Aorta (tissue), 5 donors: ENCODE results near the gene KRTAP1-4. TPM values are rescaled to one million over a fixed set of nuclear protein-coding genes. Genes with fewer than 3 reads are reported as not detected.
"Not testable (repeated sequence)": the region's sequence is repeated elsewhere in the genome, so short reads cannot be mapped to it uniquely, and the experiment has no call there.

Source experiments
- ATAC-seq: fragments of 200-7000 bp; cut with Tn5 transposase; one replicate; pipeline ENCODE4 v1.9.1; 2022; ENCODE audit warnings: moderate library complexity; ENCODE audit not compliant: low FRiP score
- DNase-seq, 2 donors: peaks; one replicate each; pipeline ENCODE4 v3.0.0-alpha.2; 2020
- H3K27ac ChIP-seq, 2 donors: one replicate each; pipeline ENCODE4 v1.5.1; 2013; ENCODE audit warnings: low read length in 2 of 2, mild to moderate bottlenecking in 2 of 2, moderate library complexity in 2 of 2, control low read depth in 1 of 2, inconsistent platforms in 1 of 2, low read depth in 1 of 2
- H3K27me3 ChIP-seq, 2 donors: one replicate each; pipeline ENCODE4 v1.6.1; 2013; ENCODE audit warnings: control low read depth in 1 of 2, low read length in 1 of 2, mild to moderate bottlenecking in 1 of 2, moderate library complexity in 1 of 2; ENCODE audit not compliant: insufficient read depth in 2 of 2, control insufficient read depth in 1 of 2
- H3K36me3 ChIP-seq, 2 donors: one replicate each; pipeline ENCODE4 v1.6.1; 2013; ENCODE audit warnings: control low read depth in 1 of 2, low read length in 1 of 2, mild to moderate bottlenecking in 1 of 2; ENCODE audit not compliant: insufficient read depth in 2 of 2, control insufficient read depth in 1 of 2
- H3K4me1 ChIP-seq, 2 donors: one replicate each; pipeline ENCODE4 v1.6.1; 2013; ENCODE audit warnings: low read length in 2 of 2, control low read depth in 1 of 2, mild to moderate bottlenecking in 1 of 2, moderate library complexity in 1 of 2; ENCODE audit not compliant: insufficient read depth in 2 of 2, control insufficient read depth in 1 of 2
- H3K4me3 ChIP-seq, 2 donors: one replicate each; pipeline ENCODE4 v1.5.1; 2013; ENCODE audit warnings: low read length in 2 of 2, control low read depth in 1 of 2, mild to moderate bottlenecking in 1 of 2
- H3K9me3 ChIP-seq: one replicate; pipeline ENCODE4 v1.6.1; 2013; ENCODE audit warnings: mild to moderate bottlenecking, low read length; ENCODE audit not compliant: control insufficient read depth
- WGBS, 2 donors: extraction: QIAGEN DNeasy Blood & Tissue Kit; methylation state at CpG; one replicate each; pipeline ENCODE4 v1.1.7; 2013; 5-methylcytosine and 5-hydroxymethylcytosine counted together
- intact Hi-C, 2 donors: fragments of 100-400 bp; cut with DNase I; formaldehyde crosslinking; loops; one replicate each; pipeline versions ENCODE4 v1.14.2 to v1.15.0; 2022
- polyA plus RNA-seq, 2 donors: library from polyadenylated mRNA; stranded (reverse); fragments of 200-250 nt; gene quantifications; one replicate each; pipeline ENCODE4 v1.2.3, GENCODE V29; 2013
- total RNA-seq, 2 donors: library from RNA; stranded (reverse); fragmentation: NEBNext Ultra II Directional; extraction: Animal tissue kit (Norgen Biotek cat#: 25700); gene quantifications; one replicate each; pipeline ENCODE4 v1.2.1, GENCODE V29; 2021
- donor health status: healthy with polysubstance abuse.
- donor health status: Bipolar disorder and iron deficiency.
- donor health status: DM: no; HTN: no; CAD: no.
- donor health status: DM: no; HTN: no; CAD: no.
- donor health status: DM: yes; HTN: yes; CAD: no.

The KRTAP1-4 gene
- total and polyA plus RNA-seq, 4 donors = not detected

GRCh38 chr17:41034346-41034935 lies 4.4 kb upstream of the KRTAP1-4 start, which contains the start of gene KRTAP1-3:
TSS of gene KRTAP1-3 (minus strand) at chr17:41034874. CDS start at chr17:41034821, 53 bp downstream.
- intact Hi-C loops, H3K9me3 ChIP-seq, H3K27ac ChIP-seq, DNase-seq, H3K4me1 ChIP-seq, H3K27me3 ChIP-seq, ATAC-seq, H3K36me3 ChIP-seq, H3K4me3 ChIP-seq: not testable (repeated sequence)
- WGBS, 2 donors = 75 to 79% methylated on average over 7 to 10 of the region's 10 CpGs

GRCh38 chr17:41026715-41027471 lies 3.1 kb downstream of the KRTAP1-4 start, which contains the start of gene KRTAP1-5:
TSS of gene KRTAP1-5 (minus strand) at chr17:41027208. CDS start at chr17:41027155, 53 bp downstream.
- Histone ChIP-seq H3K9me3 (no peaks in the 10 kb centered on the region), H3K4me1 (no peaks in the 10 kb centered on the region), H3K36me3 (no peaks in the 10 kb centered on the region), H3K27ac (no peak within 1 kb of the TSS), H3K4me3 (no peak within 1 kb of the TSS), H3K27me3 (no peaks in the 10 kb centered on the region)
- 44 to 54% methylated on average over 9 of the region's 9 CpGs for WGBS, 2 donors
- ATAC-seq (no peak), DNase-seq (no peak)
- intact Hi-C loops = no loop called here

GRCh38 chr17:41024697-41025096 lies 5.3 kb downstream of the KRTAP1-4 start:
- Histone ChIP-seq H3K27ac (no peak overlapping the region), H3K36me3 (no peaks in the 10 kb centered on the region), H3K9me3 (no peaks in the 10 kb centered on the region), H3K4me1 (no peaks in the 10 kb centered on the region), H3K27me3 (no peaks in the 10 kb centered on the region), H3K4me3 (no peak overlapping the region)
- intact Hi-C loops = no loop called here
- DNase-seq (no peak), ATAC-seq (no peak)
- WGBS, 2 donors = 44 to 51% methylated on average over 3 of the region's 3 CpGs

- no peaks in the 10 kb centered on the region for H3K4me1 ChIP-seq
- H3K27ac ChIP-seq = no peak overlapping the region
- no peaks in the 10 kb centered on the region for H3K36me3 ChIP-seq
- DNase-seq (no peak), ATAC-seq (no peak)
- H3K9me3 ChIP-seq = peaks cover 2% of the 10 kb centered on the region
- H3K27me3 ChIP-seq = no peaks in the 10 kb centered on the region
- intact Hi-C loops = no loop called here
- H3K4me3 ChIP-seq = no peak overlapping the region
Measured at GRCh38 chr17:41020336-41020735, 9.7 kb downstream of the KRTAP1-4 start.

GRCh38 chr17:41019415-41019814 lies 10.6 kb downstream of the KRTAP1-4 start:
- H3K27ac ChIP-seq = no peak overlapping the region
- DNase-seq = no peak

GRCh38 chr17:41018541-41018940 lies 11.5 kb downstream of the KRTAP1-4 start:
- no peak for ATAC-seq
- 76 to 85% methylated on average over 3 of the region's 3 CpGs for WGBS, 2 donors
- intact Hi-C loops = no loop called here
- Histone ChIP-seq H3K9me3 (peaks cover 2% of the 10 kb centered on the region), H3K27me3 (no peaks in the 10 kb centered on the region), H3K27ac (no peak overlapping the region), H3K36me3 (no peaks in the 10 kb centered on the region), H3K4me1 (no peaks in the 10 kb centered on the region), H3K4me3 (no peak overlapping the region)
- no peak for DNase-seq

More at GRCh38 chr17:41019415-41019814, 10.6 kb downstream of the KRTAP1-4 start:
- no peaks in the 10 kb centered on the region for H3K4me1 ChIP-seq
- ATAC-seq = no peak
- intact Hi-C loops = no loop called here
- no peaks in the 10 kb centered on the region for H3K36me3 ChIP-seq
- WGBS, 2 donors = 80 to 91% methylated on average over 3 of the region's 3 CpGs
- no peaks in the 10 kb centered on the region for H3K27me3 ChIP-seq
- H3K9me3 ChIP-seq = peaks cover 2% of the 10 kb centered on the region
- H3K4me3 ChIP-seq = no peak overlapping the region

GRCh38 chr17:41016578-41017215 lies 13.3 kb downstream of the KRTAP1-4 start:
- no peak for DNase-seq
- no peaks in the 10 kb centered on the region for H3K4me1 ChIP-seq
- no peak overlapping the region for H3K4me3 ChIP-seq
- H3K27me3 ChIP-seq = no peaks in the 10 kb centered on the region
- intact Hi-C loops = no loop called here
- H3K9me3 ChIP-seq = peaks cover 2% of the 10 kb centered on the region
- no peak for ATAC-seq
- H3K36me3 ChIP-seq = no peaks in the 10 kb centered on the region
- H3K27ac ChIP-seq = no peak overlapping the region
- 80 to 84% methylated on average over 13 of the region's 13 CpGs for WGBS, 2 donors

- WGBS, 2 donors = 23 to 37% methylated on average over 7 of the region's 7 CpGs
- Histone ChIP-seq H3K4me1 (no peaks in the 10 kb centered on the region), H3K9me3 (peaks cover 2% of the 10 kb centered on the region), H3K36me3 (no peaks in the 10 kb centered on the region), H3K27ac (no peak overlapping the region), H3K27me3 (no peaks in the 10 kb centered on the region), H3K4me3 (no peak overlapping the region)
- DNase-seq = no peak
- intact Hi-C loops = no loop called here
- ATAC-seq = no peak
Measured at GRCh38 chr17:41015454-41015853, 14.5 kb downstream of the KRTAP1-4 start.
